Endodermal cell (in vitro differentiated cells): Measurements from ENCODE around the gene SLC5A10. TPM values are rescaled to one million over a fixed set of nuclear protein-coding genes. Genes with fewer than 3 reads are reported as not detected.
A peak's percentile ranks its signal among the peaks of the same experiment; 100 is the strongest.
"Not testable (repeated sequence)": the region's sequence is repeated elsewhere in the genome, so short reads cannot be mapped to it uniquely, and the experiment has no call there.

Experiments used
- DNase-seq: peaks from one replicate; pipeline ENCODE4 v3.0.0-alpha.2; 2017
- H3K27ac ChIP-seq: 2 replicates; pipeline ENCODE4 v1.5.1; 2013; ENCODE audit warnings: mild to moderate bottlenecking, low read depth, low read length, moderate library complexity
- H3K27me3 ChIP-seq: 2 replicates; pipeline ENCODE4 v1.6.1; 2013; ENCODE audit warnings: mild to moderate bottlenecking, low read length, moderate library complexity; ENCODE audit not compliant: insufficient read depth, control insufficient read depth, poor library complexity, severe bottlenecking
- H3K36me3 ChIP-seq: 2 replicates; pipeline ENCODE4 v1.7.0; 2013; ENCODE audit warnings: mild to moderate bottlenecking, low read length, moderate library complexity; ENCODE audit not compliant: control insufficient read depth, insufficient read depth
- H3K4me1 ChIP-seq: one replicate; pipeline ENCODE4 v1.7.0; 2013; ENCODE audit warnings: low read length; ENCODE audit not compliant: control insufficient read depth, insufficient read depth
- H3K4me3 ChIP-seq: 2 replicates; pipeline ENCODE4 v1.5.1; 2013; ENCODE audit warnings: mild to moderate bottlenecking, low read length, moderate library complexity
- H3K9ac ChIP-seq: 2 replicates; pipeline ENCODE4 v1.6.1; 2013; ENCODE audit warnings: mild to moderate bottlenecking, low read length, moderate library complexity; ENCODE audit not compliant: poor library complexity, severe bottlenecking; ENCODE audit errors: extremely low read depth
- H3K9me3 ChIP-seq: 2 replicates; pipeline ENCODE4 v1.6.1; 2013; ENCODE audit warnings: mild to moderate bottlenecking, low read length, moderate library complexity; ENCODE audit not compliant: control insufficient read depth
- H3K27ac Mint-ChIP-seq: 2 replicates; pipeline ENCODE4 v1.8.0; 2020; ENCODE audit warnings: mixed read lengths
- H3K27me3 Mint-ChIP-seq: 2 replicates; pipeline ENCODE4 v1.8.0; 2021; ENCODE audit warnings: mild to moderate bottlenecking, mixed read lengths; ENCODE audit not compliant: insufficient read depth
- H3K36me3 Mint-ChIP-seq: 2 replicates; pipeline ENCODE4 v1.8.0; 2020; ENCODE audit warnings: low read depth, mixed read lengths
- H3K4me1 Mint-ChIP-seq: 2 replicates; pipeline ENCODE4 v1.8.0; 2020; ENCODE audit warnings: mixed read lengths
- H3K4me3 Mint-ChIP-seq: 2 replicates; pipeline ENCODE4 v1.8.0; 2020; ENCODE audit warnings: mild to moderate bottlenecking, moderate library complexity, mixed read lengths
- H3K9me3 Mint-ChIP-seq: 2 replicates; pipeline ENCODE4 v1.8.0; 2020; ENCODE audit warnings: mild to moderate bottlenecking, mixed read lengths
- CTCF ChIP-seq: fragments of 200-600 bp; sonication (generic); conservative IDR thresholded peaks from 2 replicates; pipeline ENCODE4 v1.5.0; 2021; ENCODE audit warnings: antibody characterized with exemption, mild to moderate bottlenecking
- WGBS, 2 experiments: methylation state at CpG; one replicate each; pipeline versions ENCODE4 v1.1.5 to v1.1.7; 2013; ENCODE audit warnings: missing lambda C conversion rate in 2 of 2, mixed read lengths in 1 of 2; ENCODE audit not compliant: insufficient coverage in 1 of 2, insufficient read length in 1 of 2; 5-methylcytosine and 5-hydroxymethylcytosine counted together
- total RNA-seq, 2 donors: library from RNA; stranded (reverse); fragmentation: NEBNext Ultra II Directional in 1 of 2; extraction: Animal tissue kit (Norgen Biotek cat#: 25700) in 1 of 2; gene quantifications; 2 replicates in 1 of 2; 3 replicates in 1 of 2; pipeline ENCODE4 v1.2.1, GENCODE V29; 2021

SLC5A10 gene
- total RNA-seq, 2 donors from 2014 or later: 0.11 to 0.29 TPM

DNA sequence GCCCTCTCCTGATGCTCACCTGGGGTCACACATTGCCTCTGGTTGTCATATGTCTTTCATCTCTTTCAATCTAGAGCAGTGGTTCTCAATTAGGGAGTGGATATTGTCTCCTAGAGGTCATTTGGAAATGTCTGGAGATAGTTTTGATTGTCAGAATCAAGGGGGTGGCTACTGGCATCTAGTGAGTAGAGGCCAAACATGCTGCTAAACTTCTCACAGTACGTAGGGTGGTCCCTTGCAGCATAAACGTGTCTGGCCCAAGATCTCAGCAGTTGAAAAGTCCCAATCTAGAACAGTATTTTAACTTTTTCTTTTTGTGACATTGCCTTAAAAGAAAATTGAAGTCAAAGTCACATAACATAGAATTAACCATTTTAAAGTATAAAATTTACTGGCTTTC is 30.5 kb upstream of the SLC5A10 start:
- Histone ChIP-seq H3K9ac (no peak overlapping the region), H3K27me3 (no peaks in the 10 kb centered on the region), H3K27ac (no peak overlapping the region), H3K36me3 (peaks cover 55% of the 10 kb centered on the region), H3K4me3 (no peak overlapping the region), H3K4me1 (no peaks in the 10 kb centered on the region), H3K9me3 (no peaks in the 10 kb centered on the region)
- 93 to 100% methylated on average over 2 of the region's 2 CpGs for WGBS, 2 experiments
- Mint-ChIP-seq H3K4me1 (peaks cover 3% of the 10 kb centered on the region), H3K27ac (peak overlapping the region; percentile 37), H3K9me3 (no peaks in the 10 kb centered on the region), H3K4me3 (no peak overlapping the region), H3K36me3 (peaks cover 50% of the 10 kb centered on the region), H3K27me3 (no peaks in the 10 kb centered on the region)
- no peak for TF ChIP-seq CTCF
- DNase-seq: no peak

DNA sequence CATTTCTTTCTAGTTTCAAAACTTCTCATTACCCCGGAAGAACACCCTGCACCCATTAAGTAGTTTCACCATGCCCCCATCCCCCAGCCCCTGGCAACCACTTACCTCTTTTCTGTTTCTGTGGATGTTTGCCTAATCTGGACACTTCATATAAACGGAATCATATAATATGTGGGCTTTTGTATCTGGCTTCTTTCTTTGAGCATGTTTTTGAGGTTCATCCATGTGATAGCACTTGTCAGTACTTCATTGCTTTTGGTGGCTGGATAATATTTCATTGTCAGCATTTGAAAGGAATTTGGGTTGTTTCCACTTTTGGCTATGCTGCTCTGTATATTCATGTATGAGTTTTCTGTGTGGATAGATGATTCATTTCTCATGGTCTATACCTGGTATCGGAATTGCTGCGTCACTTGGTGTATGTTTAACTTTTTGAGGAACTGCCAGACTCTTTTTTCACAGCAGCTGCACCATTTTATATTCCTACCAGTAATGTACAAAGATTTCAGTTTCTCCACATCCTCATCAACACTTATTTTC is 30.0 kb upstream of the SLC5A10 start:
- Mint-ChIP-seq H3K27ac (no peak overlapping the region), H3K9me3 (no peaks in the 10 kb centered on the region), H3K4me1 (peaks cover 3% of the 10 kb centered on the region), H3K36me3 (peaks cover 48% of the 10 kb centered on the region), H3K4me3 (no peak overlapping the region), H3K27me3 (no peaks in the 10 kb centered on the region)
- H3K4me1 ChIP-seq: no peaks in the 10 kb centered on the region
- no peak for TF ChIP-seq CTCF
- H3K27me3 ChIP-seq: no peaks in the 10 kb centered on the region
- DNase-seq: no peak
- H3K4me3 ChIP-seq: no peak overlapping the region
- 90 to 97% methylated on average over 4 of the region's 4 CpGs for WGBS, 2 experiments
- H3K36me3 ChIP-seq: peaks cover 55% of the 10 kb centered on the region
- no peak overlapping the region for H3K27ac ChIP-seq
- no peak overlapping the region for H3K9ac ChIP-seq
- no peaks in the 10 kb centered on the region for H3K9me3 ChIP-seq

- not testable (repeated sequence) for H3K27me3 ChIP-seq, H3K27ac ChIP-seq, H3K4me1 Mint-ChIP-seq, H3K9me3 ChIP-seq, H3K27me3 Mint-ChIP-seq, H3K9ac ChIP-seq, H3K27ac Mint-ChIP-seq, DNase-seq, H3K4me3 ChIP-seq, H3K9me3 Mint-ChIP-seq, H3K4me1 ChIP-seq, H3K4me3 Mint-ChIP-seq
- peaks cover 57% of the 10 kb centered on the region for H3K36me3 ChIP-seq
- 92 to 94% methylated on average over 2 to 6 of the region's 7 CpGs for WGBS, 2 experiments
- H3K36me3 Mint-ChIP-seq: peaks cover 48% of the 10 kb centered on the region
Measured at GRCh38 chr17:18922596-18922995, 29.4 kb upstream of the SLC5A10 start.

GRCh38 chr17:18925187-18925586 is 26.8 kb upstream of the SLC5A10 start:
- no peaks in the 10 kb centered on the region for H3K9me3 ChIP-seq
- H3K27ac ChIP-seq: no peak overlapping the region
- no peak overlapping the region for H3K4me3 ChIP-seq
- H3K27me3 ChIP-seq: no peaks in the 10 kb centered on the region
- no peaks in the 10 kb centered on the region for H3K9me3 Mint-ChIP-seq
- H3K36me3 Mint-ChIP-seq: peaks cover 46% of the 10 kb centered on the region
- no peak for DNase-seq
- no peaks in the 10 kb centered on the region for H3K27me3 Mint-ChIP-seq
- H3K36me3 ChIP-seq: peaks cover 55% of the 10 kb centered on the region
- H3K4me3 Mint-ChIP-seq: no peak overlapping the region
- H3K4me1 Mint-ChIP-seq: peaks cover 3% of the 10 kb centered on the region
- no peak for TF ChIP-seq CTCF
- no peaks in the 10 kb centered on the region for H3K4me1 ChIP-seq
- no peak overlapping the region for H3K27ac Mint-ChIP-seq
- H3K9ac ChIP-seq: no peak overlapping the region
- 93% methylated on average over 1 of the region's 1 CpG; no CpG with 5 or more reads in 1 of the 2 experiments for WGBS, 2 experiments
